Measurements from ENCODE around the gene AGPAT4. TPM values are rescaled to one million over a fixed set of nuclear protein-coding genes. Genes with fewer than 3 reads are reported as not detected.

The AGPAT4 gene
- polyA plus RNA-seq, 1 of the 3 experiments (the other 2 are of a cell fraction), result 3.9 TPM

DNA sequence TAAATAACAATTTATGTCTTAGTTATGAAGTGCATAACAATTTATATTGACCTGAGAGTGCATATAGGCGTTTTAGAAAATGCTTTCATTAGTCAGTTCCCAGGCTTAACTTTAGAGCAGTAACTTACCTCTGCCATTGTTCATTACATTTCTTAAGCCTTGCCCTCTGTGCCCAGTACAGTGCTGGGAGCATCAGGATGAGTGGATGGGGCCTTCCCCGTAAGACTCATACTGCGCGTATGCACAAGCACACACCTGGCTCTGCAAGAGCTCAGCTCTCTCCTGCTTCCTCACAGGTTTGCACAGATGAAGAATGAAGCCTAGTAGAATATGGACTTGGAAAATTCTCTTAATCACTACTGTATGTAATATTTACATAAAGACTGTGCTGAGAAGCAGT is 157.3 kb downstream of the AGPAT4 start:
- no peaks in the 10 kb centered on the region for H3K79me2 ChIP-seq (ENCODE audit: insufficient read depth)
- H3K36me3 ChIP-seq (replicated peaks in 1 of 2; ENCODE audit: control insufficient read depth in 1 of 2, insufficient read depth in 2 of 2, low read length in 1 of 2), result peaks cover 52 to 69% of the 10 kb centered on the region in 2 experiments
- H3K9ac ChIP-seq, result no peak overlapping the region
- 96% methylated on average over 4 of the region's 4 CpGs for WGBS (ENCODE audit: low lambda C conversion rate)
- no peaks in the 10 kb centered on the region for H3K4me1 ChIP-seq (ENCODE audit: control insufficient read depth in 1 of 2, insufficient read depth in 2 of 2, low read depth in 1 of 2, low read length in 1 of 2)
- TF ChIP-seq POLR2AphosphoS5 (IDR thresholded peaks at IDR 0.05; ENCODE audit: low read depth, low read length) (no peak), RFX5 (IDR thresholded peaks at IDR 0.05; ENCODE audit: low read length) (no peak), IRF3 (IDR thresholded peaks at IDR 0.05; ENCODE audit: low read depth, low read length) (no peak), ELF1 (IDR thresholded peaks at IDR 0.05) (no peak), USF2 (IDR thresholded peaks at IDR 0.05; ENCODE audit: borderline replicate concordance, low read depth, low read length) (no peak), FOXJ3 (CRISPR knock-in tag; IDR thresholded peaks at IDR 0.05) (no peak), ZBTB33 (IDR thresholded peaks at IDR 0.05; ENCODE audit: borderline replicate concordance, low read depth) (no peak), EZH2phosphoT487 (IDR thresholded peaks at IDR 0.05; ENCODE audit: borderline replicate concordance, low read depth) (no peak), SIN3A (IDR thresholded peaks at IDR 0.05; ENCODE audit: borderline replicate concordance, low read depth, low read length) (no peak), RAD21 (IDR thresholded peaks at IDR 0.05; ENCODE audit: low read length) (no peak), USF1 (IDR thresholded peaks at IDR 0.05; ENCODE audit: borderline replicate concordance, low read depth) (no peak), GABPA (IDR thresholded peaks at IDR 0.05; ENCODE audit: low read depth) (no peak), TAF1 (IDR thresholded peaks at IDR 0.05; ENCODE audit: borderline replicate concordance, low read depth, low read length) (no peak), RXRA (IDR thresholded peaks at IDR 0.05; ENCODE audit: borderline replicate concordance, low read depth) (no peak), FOXM1 (IDR thresholded peaks at IDR 0.05; ENCODE audit: low read depth) (no peak), GATA2 (CRISPR knock-in tag; IDR thresholded peaks at IDR 0.05) (no peak), TCF12 (IDR thresholded peaks at IDR 0.05) (no peak)
- H3K9me2 ChIP-seq, result no peaks in the 10 kb centered on the region
- ChIA-PET CTCF (no interaction called here), POLR2A (interaction anchor here (0.7 kb wide), 1 partner anchor 124 kb away, joined by 3 read pairs; no protein-coding TSS in a partner anchor)
- H3K27ac ChIP-seq (ENCODE audit: low read depth in 2 of 2, low read length in 1 of 2), result no peak overlapping the region
- DNase-seq, result no peak
- peaks cover 7% of the 10 kb centered on the region for H3F3A ChIP-seq (replicated peaks; ENCODE audit: insufficient read depth)
- H2AFZ ChIP-seq (ENCODE audit: low read depth), result no peak overlapping the region
- H3K4me3 ChIP-seq (ENCODE audit: low read depth in 2 of 2, low read length in 1 of 2), result no peak overlapping the region
- no peaks in the 10 kb centered on the region for H4K20me1 ChIP-seq (ENCODE audit: insufficient read depth)
- peaks cover 11% of the 10 kb centered on the region; the same call in 1 of the 2 replicates for H3K9me3 ChIP-seq
- no peak overlapping the region for H3K4me2 ChIP-seq
- H3K27me3 ChIP-seq (ENCODE audit: insufficient read depth), result no peaks in the 10 kb centered on the region
